OCI-LY3 (cell line): ENCODE measurements around the gene NEDD4L.

Source experiments
- H2AFZ ChIP-seq: fragments of 200-600, 300-600 bp; shearing (Covaris generic); 2 replicates; pipeline ENCODE4 v1.6.0; 2014; ENCODE audit warnings: antibody characterized with exemption, low read depth, low read length
- H3K27ac ChIP-seq: fragments of 200-600, 300-600 bp; sonication (generic); 2 replicates; pipeline ENCODE4 v1.5.1; 2014; ENCODE audit warnings: mild to moderate bottlenecking, low read length, moderate library complexity, mixed read lengths
- H3K27me3 ChIP-seq: fragments of 200-600, 300-600 bp; sonication (generic); 2 replicates; pipeline ENCODE4 v1.6.1; 2014; ENCODE audit warnings: low read depth, low read length, mixed read lengths
- H3K36me3 ChIP-seq: fragments of 200-600, 300-600 bp; sonication (generic); replicated peaks from 2 replicates; pipeline ENCODE3; 2014; ENCODE audit warnings: low read depth, low read length, mixed read lengths
- H3K4me1 ChIP-seq: fragments of 300-600, 200-600 bp; sonication (generic); 2 replicates; pipeline ENCODE4 v1.6.1; 2014; ENCODE audit warnings: low read length, mixed read lengths
- H3K4me2 ChIP-seq: fragments of 200-600, 300-600 bp; sonication (generic); 2 replicates; pipeline ENCODE4 v1.6.1; 2014; ENCODE audit warnings: low read length, mixed read lengths
- H3K4me3 ChIP-seq: fragments of 300-600, 200-600 bp; sonication (generic); 2 replicates; pipeline ENCODE4 v1.5.1; 2014; ENCODE audit warnings: antibody characterized with exemption, mild to moderate bottlenecking, low read length, moderate library complexity
- H3K79me2 ChIP-seq: fragments of 300-600, 200-600 bp; shearing (Covaris generic); 2 replicates; pipeline ENCODE4 v1.6.1; 2014; ENCODE audit warnings: mild to moderate bottlenecking, low read length, mixed read lengths
- H3K9ac ChIP-seq: fragments of 300-600, 200-600 bp; shearing (Covaris generic); 2 replicates; pipeline ENCODE4 v1.6.0; 2014; ENCODE audit warnings: mild to moderate bottlenecking, low read length, moderate library complexity
- H3K9me3 ChIP-seq: fragments of 200-600, 300-600 bp; shearing (Covaris generic); 2 replicates; pipeline ENCODE4 v1.6.1; 2014; ENCODE audit warnings: low read length, mixed read lengths; ENCODE audit not compliant: insufficient read depth
- H4K20me1 ChIP-seq: fragments of 200-600, 300-600 bp; sonication (generic); 2 replicates; pipeline ENCODE4 v1.6.1; 2016; ENCODE audit warnings: low read length, mixed read lengths; ENCODE audit not compliant: insufficient read depth
- EZH2phosphoT487 ChIP-seq: fragments of 200-600 bp; shearing (Covaris generic); IDR thresholded peaks from 2 replicates; pipeline ENCODE4 v1.6.1; 2018; ENCODE audit warnings: antibody characterized with exemption, mixed run types, low read depth
- TF ChIP-seq, protein P1 (sequence below): fragments of 200-600, 300-600 bp; sonication (generic); IDR thresholded peaks from 2 replicates; pipeline ENCODE4 v1.5.1; 2014; ENCODE audit warnings: antibody characterized with exemption, low read length, low read depth

Gene NEDD4L

GRCh38 chr18:58051765-58052460, 7.9 kb downstream of the NEDD4L start:
- H3K9ac ChIP-seq: peak overlapping the region; percentile 3; the same call in 1 of the 2 replicates
- no peak for TF ChIP-seq EZH2phosphoT487
- TF ChIP-seq, protein P1, sequence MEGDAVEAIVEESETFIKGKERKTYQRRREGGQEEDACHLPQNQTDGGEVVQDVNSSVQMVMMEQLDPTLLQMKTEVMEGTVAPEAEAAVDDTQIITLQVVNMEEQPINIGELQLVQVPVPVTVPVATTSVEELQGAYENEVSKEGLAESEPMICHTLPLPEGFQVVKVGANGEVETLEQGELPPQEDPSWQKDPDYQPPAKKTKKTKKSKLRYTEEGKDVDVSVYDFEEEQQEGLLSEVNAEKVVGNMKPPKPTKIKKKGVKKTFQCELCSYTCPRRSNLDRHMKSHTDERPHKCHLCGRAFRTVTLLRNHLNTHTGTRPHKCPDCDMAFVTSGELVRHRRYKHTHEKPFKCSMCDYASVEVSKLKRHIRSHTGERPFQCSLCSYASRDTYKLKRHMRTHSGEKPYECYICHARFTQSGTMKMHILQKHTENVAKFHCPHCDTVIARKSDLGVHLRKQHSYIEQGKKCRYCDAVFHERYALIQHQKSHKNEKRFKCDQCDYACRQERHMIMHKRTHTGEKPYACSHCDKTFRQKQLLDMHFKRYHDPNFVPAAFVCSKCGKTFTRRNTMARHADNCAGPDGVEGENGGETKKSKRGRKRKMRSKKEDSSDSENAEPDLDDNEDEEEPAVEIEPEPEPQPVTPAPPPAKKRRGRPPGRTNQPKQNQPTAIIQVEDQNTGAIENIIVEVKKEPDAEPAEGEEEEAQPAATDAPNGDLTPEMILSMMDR: peak; percentile 95
- H3K27ac ChIP-seq: no peak overlapping the region
- H4K20me1 ChIP-seq: peaks cover 31% of the 10 kb centered on the region
- peaks cover 14% of the 10 kb centered on the region for H3K36me3 ChIP-seq
- H3K4me2 ChIP-seq: peak overlapping the region; percentile 40
- no peak overlapping the region for H3K4me3 ChIP-seq
- no peaks in the 10 kb centered on the region for H3K27me3 ChIP-seq
- no peak overlapping the region for H2AFZ ChIP-seq
- H3K79me2 ChIP-seq: peaks cover 79% of the 10 kb centered on the region
- H3K4me1 ChIP-seq: peaks cover 26% of the 10 kb centered on the region
- no peaks in the 10 kb centered on the region for H3K9me3 ChIP-seq

- Histone ChIP-seq H3K27ac (no peak overlapping the region), H3K4me1 (peaks cover 26% of the 10 kb centered on the region), H3K27me3 (no peaks in the 10 kb centered on the region), H3K9me3 (no peaks in the 10 kb centered on the region), H4K20me1 (peaks cover 22% of the 10 kb centered on the region), H3K4me3 (no peak overlapping the region), H3K79me2 (peaks cover 79% of the 10 kb centered on the region), H3K36me3 (peaks cover 14% of the 10 kb centered on the region), H3K9ac (no peak overlapping the region), H3K4me2 (no peak overlapping the region), H2AFZ (no peak overlapping the region)
- no peak for TF ChIP-seq EZH2phosphoT487
These were observed 8.9 kb downstream of the NEDD4L start for GRCh38 chr18:58052960-58053359.

GRCh38 chr18:58054041-58054781, 10.2 kb downstream of the NEDD4L start:
- no peak overlapping the region for H3K4me2 ChIP-seq

DNA sequence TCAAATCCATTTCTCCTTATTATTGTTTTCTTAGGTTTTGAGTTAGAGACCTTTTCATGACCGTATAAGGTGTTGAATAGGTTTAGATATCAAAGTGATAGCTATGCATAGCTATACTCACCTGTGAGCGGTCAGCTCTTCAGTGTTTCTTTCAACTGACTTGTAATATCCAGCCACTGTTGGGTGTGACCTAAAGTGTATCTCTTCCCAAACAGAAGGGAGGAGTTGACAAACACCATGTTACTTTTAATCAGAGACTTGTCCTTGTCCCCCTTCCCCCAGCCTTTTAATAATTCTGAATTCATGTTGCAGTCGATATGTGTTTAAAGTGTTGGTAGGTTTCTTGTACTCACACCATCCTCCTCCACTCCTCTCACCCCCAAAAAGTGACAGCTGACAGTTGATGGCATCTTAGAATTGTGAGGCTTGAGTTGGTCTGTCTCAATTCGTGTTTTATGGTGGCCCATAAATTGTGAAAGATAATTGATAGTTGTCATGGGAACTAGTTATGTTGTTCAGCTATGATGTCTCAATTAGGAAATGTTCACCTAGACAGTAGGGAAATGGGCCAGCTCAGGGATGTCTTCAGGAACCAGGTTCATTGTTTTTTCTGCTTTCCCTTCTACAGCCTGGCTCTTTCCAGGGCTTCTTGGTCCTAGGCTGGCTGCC, 12.0 kb downstream of the NEDD4L start:
- TF ChIP-seq EZH2phosphoT487: no peak
- TF ChIP-seq, protein P1: no peak
- H3K27ac ChIP-seq: no peak overlapping the region
- 0 out of 2 replicates have a peak overlapping the region, but pooled peaks have one; percentile 5 for H3K4me2 ChIP-seq
- H3K79me2 ChIP-seq: peaks cover 63% of the 10 kb centered on the region
- no peak overlapping the region for H3K9ac ChIP-seq
- H3K36me3 ChIP-seq: peaks cover 14% of the 10 kb centered on the region
- H3K4me1 ChIP-seq: peaks cover 18% of the 10 kb centered on the region
- no peak overlapping the region for H2AFZ ChIP-seq
- no peak overlapping the region for H3K4me3 ChIP-seq
- peaks cover 7% of the 10 kb centered on the region for H4K20me1 ChIP-seq
- no peaks in the 10 kb centered on the region for H3K9me3 ChIP-seq
- H3K27me3 ChIP-seq: no peaks in the 10 kb centered on the region

More at GRCh38 chr18:58054041-58054781, 10.2 kb downstream of the NEDD4L start:
- Histone ChIP-seq H3K4me1 (peaks cover 20% of the 10 kb centered on the region), H4K20me1 (peaks cover 9% of the 10 kb centered on the region), H3K27me3 (no peaks in the 10 kb centered on the region), H2AFZ (no peak overlapping the region), H3K9me3 (no peaks in the 10 kb centered on the region), H3K79me2 (peaks cover 66% of the 10 kb centered on the region), H3K9ac (no peak overlapping the region), H3K36me3 (peaks cover 14% of the 10 kb centered on the region), H3K4me3 (no peak overlapping the region), H3K27ac (no peak overlapping the region)
- TF ChIP-seq EZH2phosphoT487: no peak
- TF ChIP-seq, protein P1: no peak
